GM12878 (cell line): Measurements from ENCODE around the gene ACTG1. TPM values are rescaled to one million over a fixed set of nuclear protein-coding genes. Genes with fewer than 3 reads are reported as not detected.

Source experiments
- ATAC-seq: fragments of 200-7000 bp; cut with Tn5 transposase; 3 replicates; pipeline ENCODE4 v1.9.1; 2020; ENCODE audit warnings: mild to moderate bottlenecking, moderate library complexity
- BruUV-seq: library from RNA; stranded (reverse); fragments of 400-500 nt; replicated peaks from 2 replicates; lab custom pipeline; 2021; lab: Mats Ljungman, UMichigan
- CTCF ChIA-PET: fragments of 300-600 bp; sonication (Branson Sonifier 250); formaldehyde crosslinking; extraction: SDS; loops from one replicate; lab custom pipeline; 2021; ENCODE audit warnings: inconsistent platforms; lab: Yijun Ruan, JAX
- POLR2A ChIA-PET: fragments of 350-600 bp; formaldehyde crosslinking; extraction: SDS; loops from one replicate; lab custom pipeline; 2021; ENCODE audit warnings: inconsistent platforms; lab: Charles Lee
- RAD21 ChIA-PET: fragments of 300-600 bp; sonication (Branson Sonifier 250); formaldehyde crosslinking; loops from one replicate; lab custom pipeline; 2023; ENCODE audit warnings: antibody characterized with exemption; ENCODE audit not compliant: unreplicated experiment; lab: Charles Lee
- SMC1A ChIA-PET: fragments of 300-600 bp; sonication (Branson Sonifier 250); formaldehyde crosslinking; loops from one replicate; lab custom pipeline; 2023; ENCODE audit not compliant: unreplicated experiment, uncharacterized antibody; lab: Charles Lee
- DNase-seq: peaks from one replicate; pipeline ENCODE4 v3.0.0-alpha.2; 2011; ENCODE audit warnings: low read depth, low spot score
- FAIRE-seq: peaks from 3 replicates; lab custom pipeline; 2011; peaks lifted over from hg19 to GRCh38; lab: Jason Lieb, UNC
- H2AFZ ChIP-seq: 2 replicates; pipeline ENCODE4 v1.6.0; 2011; ENCODE audit warnings: low read depth, low read length, control low read depth; ENCODE audit not compliant: control insufficient read depth
- H3K27ac ChIP-seq: 2 replicates; pipeline ENCODE4 v1.5.1; 2011; ENCODE audit warnings: control low read depth; ENCODE audit not compliant: control insufficient read depth, insufficient read depth
- H3K27me3 ChIP-seq, 2 experiments: replicated peaks in 1 of 2; 2 replicates each; pipeline versions ENCODE4 v1.6.0 to v1.6.1; 2011; ENCODE audit warnings: low read length in 1 of 2; ENCODE audit not compliant: control insufficient read depth in 2 of 2, insufficient read depth in 2 of 2
- H3K36me3 ChIP-seq, 2 experiments: 2 replicates each; pipeline ENCODE4 v1.5.1; 2011; ENCODE audit warnings: low read length in 1 of 2; ENCODE audit not compliant: control insufficient read depth in 2 of 2, insufficient read depth in 2 of 2
- H3K4me1 ChIP-seq: 2 replicates; pipeline ENCODE4 v1.6.1; 2011; ENCODE audit warnings: mild to moderate bottlenecking, low read length, moderate library complexity, mixed read lengths; ENCODE audit not compliant: control insufficient read depth, insufficient read depth
- H3K4me2 ChIP-seq: 2 replicates; pipeline ENCODE4 v1.6.0; 2011; ENCODE audit warnings: control low read depth; ENCODE audit not compliant: control insufficient read depth, insufficient read depth
- H3K4me3 ChIP-seq: fragments of 200-600 bp; sonication (generic); 2 replicates; pipeline ENCODE4 v1.5.1; 2016
- H3K79me2 ChIP-seq: 2 replicates; pipeline ENCODE4 v1.6.0; 2011; ENCODE audit warnings: low read length; ENCODE audit not compliant: control insufficient read depth, insufficient read depth
- H3K9ac ChIP-seq: 2 replicates; pipeline ENCODE4 v1.8.0; 2011; ENCODE audit warnings: low read length, control low read depth, mixed read lengths; ENCODE audit not compliant: control insufficient read depth, insufficient read depth
- H3K9me3 ChIP-seq: replicated peaks from 3 replicates; pipeline ENCODE4 v1.5.1; 2011; ENCODE audit warnings: mild to moderate bottlenecking, low read length; ENCODE audit not compliant: control insufficient read depth, insufficient read depth
- H4K20me1 ChIP-seq: 2 replicates; pipeline ENCODE4 v1.6.0; 2011; ENCODE audit not compliant: control insufficient read depth, insufficient read depth
- ASH2L ChIP-seq: fragments of 300-600, 200-600 bp; sonication (generic); IDR thresholded peaks from 2 replicates; pipeline ENCODE4 v1.6.1; 2017; ENCODE audit warnings: low read depth, mild to moderate bottlenecking, borderline replicate concordance
- CBFB ChIP-seq: IDR thresholded peaks from 2 replicates; pipeline ENCODE4 v1.6.1; 2016; ENCODE audit warnings: antibody characterized with exemption, low read depth
- KLF5 ChIP-seq: fragments of 450-650 bp; IDR thresholded peaks from 2 replicates; pipeline ENCODE4 v1.6.1; 2014; ENCODE audit warnings: mild to moderate bottlenecking; ENCODE audit not compliant: partially characterized antibody
- MYC ChIP-seq: IDR thresholded peaks from 2 replicates; pipeline ENCODE4 v1.6.1; 2011; ENCODE audit warnings: mild to moderate bottlenecking, low read length, moderate library complexity, inconsistent platforms; ENCODE audit not compliant: insufficient read depth, insufficient replicate concordance, insufficient read length, severe bottlenecking
- POLR2A ChIP-seq: IDR thresholded peaks from 2 replicates; pipeline ENCODE4 v1.6.1; 2011; ENCODE audit warnings: low read depth, mild to moderate bottlenecking, low read length
- POLR2AphosphoS5 ChIP-seq: IDR thresholded peaks from 2 replicates; pipeline ENCODE4 v1.6.1; 2011; ENCODE audit warnings: mild to moderate bottlenecking, low read length, inconsistent platforms
- RCOR1 ChIP-seq: conservative IDR thresholded peaks from 2 replicates; pipeline ENCODE4 v1.6.1; 2012; ENCODE audit warnings: low read depth, low read length, improper control_type of control experiment
- SMC3 ChIP-seq: IDR thresholded peaks from 2 replicates; pipeline ENCODE4 v1.6.1; 2011; ENCODE audit warnings: low read length, improper control_type of control experiment, borderline replicate concordance
- STAT1 ChIP-seq: fragments of 450-650 bp; conservative IDR thresholded peaks from 2 replicates; pipeline ENCODE4 v1.6.1; 2014; ENCODE audit warnings: antibody characterized with exemption, mild to moderate bottlenecking
- TARDBP ChIP-seq: IDR thresholded peaks from 2 replicates; pipeline ENCODE4 v1.6.1; 2016; ENCODE audit warnings: borderline replicate concordance
- TBL1XR1 ChIP-seq: IDR thresholded peaks from 2 replicates; pipeline ENCODE4 v1.6.1; 2012; ENCODE audit warnings: low read depth, low read length, improper control_type of control experiment
- TCF12 ChIP-seq: IDR thresholded peaks from 2 replicates; pipeline ENCODE4 v1.6.1; 2011; ENCODE audit warnings: low read depth, mild to moderate bottlenecking, low read length
- ZBED1 ChIP-seq: IDR thresholded peaks from 2 replicates; pipeline ENCODE4 v1.6.1; 2016; ENCODE audit warnings: borderline replicate concordance
- WGBS: methylation state at CpG from one replicate; pipeline ENCODE4 v1.1.6; 2016; ENCODE audit warnings: low lambda C conversion rate; ENCODE audit not compliant: insufficient replicate concordance, insufficient coverage; ENCODE audit errors: missing lambda C conversion rate; 5-methylcytosine and 5-hydroxymethylcytosine counted together
- in situ Hi-C: fragments of 300-500 bp; cut with MboI; formaldehyde crosslinking; loops from 9 replicates; pipeline ENCODE4 v1.14.3; 2018; ENCODE audit warnings: mixed read lengths
- intact Hi-C: fragments of 100-400 bp; cut with micrococcal nuclease; formaldehyde crosslinking; loops from one replicate; pipeline ENCODE4 v1.14.2; 2022; ENCODE audit not compliant: unreplicated experiment
- polyA plus RNA-seq, 11 experiments: library from polyadenylated mRNA; depleted of rRNA in 4 of 11; unstranded in 6 of 11; stranded (reverse) in 5 of 11; fragments of >200 nt; fragmentation: Nextera tagmentation in 4 of 11; fragmentation: Illumina TruSeq in 1 of 11; extraction: Ambion mirVana in 4 of 11; extraction: Trizol in 1 of 11; gene quantifications; 1 replicate in 1 of 11; 2 replicates in 10 of 11; pipeline versions ENCODE4 v1.2.1 to v1.2.3, GENCODE V29; 2011 to 2016; ENCODE audit warnings: inconsistent platforms in 2 of 11, missing spikeins in 2 of 11, low read depth in 1 of 11
- total RNA-seq, 4 experiments: library from RNA; depleted of rRNA in 3 of 4; stranded (reverse); fragments of >200 nt in 3 of 4; fragmentation: Illumina TruSeq in 1 of 4; extraction: Trizol in 1 of 4; gene quantifications; 2 replicates each; pipeline versions ENCODE4 v1.2.1 to v1.2.3, GENCODE V29; 2013 to 2021
- TF ChIP-seq, protein P1 (sequence below): fragments of 450-650 bp; IDR thresholded peaks from 2 replicates; pipeline ENCODE4 v1.6.1; 2014; ENCODE audit warnings: mild to moderate bottlenecking
- TF ChIP-seq, protein P2 (sequence below): IDR thresholded peaks from 2 replicates; pipeline ENCODE4 v1.6.1; 2011; ENCODE audit warnings: mild to moderate bottlenecking, low read depth, low read length, moderate library complexity; ENCODE audit not compliant: insufficient replicate concordance

The ACTG1 gene
- total and polyA plus RNA-seq, 10 of the 15 experiments (the other 5 are each of a cell fraction or from before 2014, with no cell fraction given) = 810 to 6,105 (median 3,650) TPM

DNA sequence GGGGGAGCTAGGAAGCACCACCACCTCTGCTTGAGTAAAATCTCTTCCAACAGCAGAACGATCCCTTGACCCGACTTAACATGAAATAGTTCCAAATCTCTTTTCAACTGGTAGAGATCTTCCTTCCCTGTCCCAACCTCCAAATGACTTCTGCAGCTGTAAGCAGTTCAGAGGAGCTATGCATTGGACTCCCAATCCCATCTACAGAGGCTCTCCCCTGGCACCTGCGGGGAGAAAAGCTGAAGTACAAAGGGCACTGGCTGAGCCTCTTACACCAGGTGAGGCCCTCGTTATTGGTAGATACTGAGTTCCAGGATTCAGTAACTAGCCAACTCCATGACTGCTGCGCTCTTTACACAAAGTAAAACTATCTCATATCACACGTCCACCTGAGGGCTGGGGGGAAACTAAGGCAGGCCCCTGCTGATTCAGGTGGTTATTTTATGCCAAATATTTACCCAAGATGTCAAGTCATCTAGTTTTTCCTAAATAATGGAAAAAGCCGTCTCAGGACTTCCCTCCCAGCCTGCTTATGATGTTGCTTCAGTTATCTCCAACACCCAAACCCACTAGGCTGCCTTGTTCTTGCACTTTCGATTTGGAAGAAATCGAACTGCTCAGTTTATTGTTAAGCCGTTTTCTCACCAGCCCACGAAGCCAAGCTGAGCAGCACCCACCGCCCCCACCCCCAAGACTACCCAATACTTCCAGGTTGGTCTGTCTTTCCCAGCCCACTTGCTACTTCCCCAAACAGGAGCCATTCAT is 3.2 kb downstream of the ACTG1 start (continued):
- TF ChIP-seq TBL1XR1 (0 out of 2 replicates have a peak, but pooled peaks have one; percentile 14), RCOR1 (no peak), MYC (peak; percentile 23), SMC3 (no peak), ASH2L (no peak)
- TF ChIP-seq, protein P1, sequence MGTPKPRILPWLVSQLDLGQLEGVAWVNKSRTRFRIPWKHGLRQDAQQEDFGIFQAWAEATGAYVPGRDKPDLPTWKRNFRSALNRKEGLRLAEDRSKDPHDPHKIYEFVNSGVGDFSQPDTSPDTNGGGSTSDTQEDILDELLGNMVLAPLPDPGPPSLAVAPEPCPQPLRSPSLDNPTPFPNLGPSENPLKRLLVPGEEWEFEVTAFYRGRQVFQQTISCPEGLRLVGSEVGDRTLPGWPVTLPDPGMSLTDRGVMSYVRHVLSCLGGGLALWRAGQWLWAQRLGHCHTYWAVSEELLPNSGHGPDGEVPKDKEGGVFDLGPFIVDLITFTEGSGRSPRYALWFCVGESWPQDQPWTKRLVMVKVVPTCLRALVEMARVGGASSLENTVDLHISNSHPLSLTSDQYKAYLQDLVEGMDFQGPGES = no peak

DNA sequence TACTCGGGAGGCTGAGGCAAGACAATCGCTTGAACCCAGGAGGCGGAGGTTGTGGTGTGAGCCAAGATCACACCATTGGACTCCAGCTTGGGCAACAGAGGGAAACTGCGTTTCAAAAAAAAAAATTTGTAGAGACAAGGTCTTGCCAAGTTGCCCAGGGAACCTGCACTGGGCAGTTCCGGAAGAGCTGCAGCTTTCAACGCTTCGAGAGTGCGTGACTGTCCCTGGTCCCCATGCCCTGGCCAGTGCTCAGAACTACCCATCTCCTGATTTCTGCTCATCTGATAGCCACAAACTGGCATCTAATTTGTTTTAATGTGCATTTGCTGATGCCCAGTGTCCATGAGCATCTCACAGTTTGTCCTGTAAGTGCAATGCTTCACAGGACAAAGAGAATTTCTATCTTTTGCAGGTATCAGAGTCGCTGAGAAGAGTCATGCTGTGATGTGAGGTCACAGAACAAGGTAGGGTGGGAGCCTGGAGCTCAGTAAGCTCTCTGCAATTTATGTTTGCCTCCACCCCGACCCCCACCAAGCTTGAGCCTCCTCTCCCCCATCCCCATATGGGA is 3.9 kb downstream of the ACTG1 start:
- ChIA-PET CTCF (interaction anchor here (0.7 to 1.7 kb wide), 5 partner anchors 9 to 217 kb away, joined by 3 to 8 read pairs (median 4); no protein-coding TSS in a partner anchor), RAD21 (interaction anchor here (0.8 to 1.3 kb wide), 2 partner anchors 11 to 25 kb away, joined by 3 to 4 read pairs; no protein-coding TSS in a partner anchor), POLR2A (interaction anchor here (0.6 to 2.4 kb wide), 4 partner anchors 8 to 157 kb away, joined by 3 to 16 read pairs (median 4); partner anchors contain the start of genes CCDC137 and OXLD1), SMC1A (interaction anchor here (2.2 kb wide), 1 partner anchor 25 kb away, joined by 9 read pairs; no protein-coding TSS in a partner anchor)
- Histone ChIP-seq H4K20me1 (peaks cover 11% of the 10 kb centered on the region), H3K27ac (no peak overlapping the region), H3K36me3 (peaks cover 18 to 29% of the 10 kb centered on the region in 2 experiments), H3K4me1 (no peaks in the 10 kb centered on the region), H2AFZ (no peak overlapping the region), H3K4me3 (peak overlapping the region; percentile 95), H3K9ac (peak overlapping the region; percentile 85; the same call in 1 of the 2 replicates), H3K79me2 (peaks cover 47% of the 10 kb centered on the region), H3K9me3 (no peaks in the 10 kb centered on the region; the same call in 2 of the 3 replicates), H3K4me2 (peak overlapping the region; percentile 85), H3K27me3 (no peaks in the 10 kb centered on the region)
- FAIRE-seq = peak; percentile 83
- 16% methylated on average over 10 of the region's 10 CpGs for WGBS
- no peak for DNase-seq
- BruUV-seq = no TSS peak
- ATAC-seq = peak; percentile 1; the same call in 1 of the 3 replicates
- in situ Hi-C loops = no loop called here
- TF ChIP-seq, protein P2, sequence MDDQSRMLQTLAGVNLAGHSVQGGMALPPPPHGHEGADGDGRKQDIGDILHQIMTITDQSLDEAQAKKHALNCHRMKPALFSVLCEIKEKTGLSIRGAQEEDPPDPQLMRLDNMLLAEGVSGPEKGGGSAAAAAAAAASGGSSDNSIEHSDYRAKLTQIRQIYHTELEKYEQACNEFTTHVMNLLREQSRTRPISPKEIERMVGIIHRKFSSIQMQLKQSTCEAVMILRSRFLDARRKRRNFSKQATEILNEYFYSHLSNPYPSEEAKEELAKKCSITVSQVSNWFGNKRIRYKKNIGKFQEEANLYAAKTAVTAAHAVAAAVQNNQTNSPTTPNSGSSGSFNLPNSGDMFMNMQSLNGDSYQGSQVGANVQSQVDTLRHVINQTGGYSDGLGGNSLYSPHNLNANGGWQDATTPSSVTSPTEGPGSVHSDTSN = peak; percentile 3
- TF ChIP-seq STAT1 = no peak
- TF ChIP-seq POLR2A = peak; percentile 78
- TF ChIP-seq TCF12 = peak; percentile 16; the same call in 1 of the 2 replicates
- TF ChIP-seq ZBED1 = peak; percentile 37; the same call in 1 of the 2 replicates
- TF ChIP-seq POLR2AphosphoS5 = peak; percentile 64
- TF ChIP-seq KLF5 = no peak
- peak; percentile 39; the same call in 1 of the 2 replicates for TF ChIP-seq TARDBP
- peak; percentile 11; the same call in 1 of the 2 replicates for TF ChIP-seq CBFB
- TF ChIP-seq, all 136 proteins: peak for 7
- intact Hi-C loops = no loop called here
